GM19035 (cell line): ENCODE measurements around the gene CSTF1.

Source experiments
- ATAC-seq: cut with Tn5 transposase; IDR thresholded peaks from one replicate; pipeline ENCODE4 v1.9.1; 2021; ENCODE audit not compliant: unreplicated experiment

The CSTF1 gene

GRCh38 chr20:56449459-56449858 lies 57.0 kb downstream of the CSTF1 start:
- no peak for ATAC-seq

- no peak for ATAC-seq
Measured at GRCh38 chr20:56451056-56451765, 58.8 kb downstream of the CSTF1 start.

DNA sequence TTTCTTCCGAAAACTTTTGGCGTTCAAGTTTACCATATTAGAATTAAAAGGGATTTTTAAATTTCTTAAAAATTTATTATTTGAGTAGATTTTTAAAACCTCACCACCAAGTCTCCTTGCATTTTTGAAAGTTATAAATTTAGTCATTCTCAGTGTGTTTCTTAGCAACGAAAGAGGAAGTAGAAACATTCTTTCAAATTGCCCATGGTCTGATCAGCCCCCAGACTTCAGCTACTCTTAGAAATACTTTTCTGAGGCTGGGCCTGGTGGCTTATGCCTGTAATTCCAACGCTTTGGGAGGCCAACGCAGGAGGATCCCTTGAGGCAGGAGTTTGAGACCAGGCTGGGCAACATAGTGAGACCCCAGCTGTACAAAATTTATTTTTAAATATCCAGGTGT lies 60.9 kb downstream of the CSTF1 start:
- ATAC-seq = peak; percentile 61

- peak; percentile 85 for ATAC-seq
Measured at GRCh38 chr20:56454754-56455153, 62.3 kb downstream of the CSTF1 start.
